Renal cortex interstitium (tissue), 11 donors: Measurements from ENCODE around the gene SPINK8. TPM values are rescaled to one million over a fixed set of nuclear protein-coding genes. Genes with fewer than 3 reads are reported as not detected.
"Not testable (repeated sequence)": the region's sequence is repeated elsewhere in the genome, so short reads cannot be mapped to it uniquely, and the experiment has no call there.

Source experiments
- DNase-seq, 11 donors: peaks; one replicate each; pipeline ENCODE4 v3.0.0-alpha.2; 2013; ENCODE audit warnings: low read depth in 9 of 11, low spot score in 4 of 11; ENCODE audit errors: extremely low read depth in 1 of 11
- polyA plus RNA-seq, 3 donors: library from polyadenylated mRNA; unstranded; fragments of 120-200 nt; gene quantifications; one replicate each; pipeline ENCODE4 v1.2.1, GENCODE V29; 2013; ENCODE audit not compliant: insufficient read length in 3 of 3

The SPINK8 gene
- polyA plus RNA-seq, 3 donors, result 0.24 to 0.61 TPM; not detected in 1

DNA sequence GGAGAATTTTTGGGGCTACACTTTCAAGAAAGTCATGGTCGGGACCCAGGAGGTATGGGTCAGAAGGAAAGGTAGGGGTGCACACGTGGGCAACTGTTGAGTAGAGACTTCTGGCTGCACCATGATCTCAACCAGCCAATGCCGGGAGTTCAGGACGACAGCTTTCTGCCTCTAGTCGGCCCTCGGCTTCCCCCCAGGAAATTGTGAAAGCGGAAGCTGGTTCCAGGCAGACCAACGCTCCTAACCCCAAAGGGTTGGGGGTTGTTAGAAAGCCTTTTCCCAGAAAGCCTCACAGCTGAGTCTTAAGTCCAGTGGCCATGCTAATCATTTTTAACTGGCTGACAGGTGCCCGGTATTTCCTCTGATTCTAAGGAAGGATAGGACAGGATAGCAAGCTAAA is 1.8 kb upstream of the SPINK8 start:
- DNase-seq, result not testable (repeated sequence)

GRCh38 chr3:48334605-48335004 is 1.1 kb upstream of the SPINK8 start:
- no peak for DNase-seq

- DNase-seq, result not testable (repeated sequence)
Observed at GRCh38 chr3:48331706-48332435, 1.6 kb downstream of the SPINK8 start.

- DNase-seq, result no peak
Observed at GRCh38 chr3:48320996-48321395, 12.5 kb downstream of the SPINK8 start.

DNA sequence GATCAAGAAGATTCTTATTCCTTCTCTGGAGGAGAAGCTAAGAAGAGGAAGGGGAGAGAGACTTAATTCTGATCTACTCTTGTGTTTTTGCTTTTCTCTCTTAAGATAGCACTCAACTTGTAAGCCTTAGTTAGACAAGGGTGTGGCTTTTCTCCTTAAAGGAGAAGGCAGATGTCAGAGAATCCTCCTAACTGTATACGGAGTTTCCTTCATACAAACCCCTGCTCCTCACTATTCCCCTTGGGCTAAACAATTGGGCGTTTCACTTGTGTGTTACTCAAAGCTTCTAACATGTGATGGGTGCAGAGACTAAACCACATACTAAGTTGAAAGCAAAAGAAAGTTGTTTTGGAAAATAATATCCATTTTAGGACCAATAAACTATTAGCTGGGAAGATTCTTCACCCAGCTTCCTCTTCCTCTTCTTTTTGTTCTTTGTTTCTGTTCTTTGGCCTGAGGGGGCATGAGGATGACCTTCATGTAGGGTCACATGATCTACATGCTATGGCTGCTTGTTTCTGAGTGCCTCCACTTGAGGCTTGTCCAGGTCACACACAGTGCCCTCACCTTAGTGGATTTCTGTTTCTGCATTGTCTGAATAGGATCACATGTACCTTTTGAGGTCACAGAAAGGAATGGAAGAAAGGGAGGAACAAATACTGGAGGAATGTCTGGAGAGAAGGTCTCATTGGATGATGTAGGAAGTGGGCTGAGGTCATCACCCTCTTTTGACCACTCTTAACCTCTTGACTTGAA is 14.6 kb downstream of the SPINK8 start:
- no peak for DNase-seq

DNA sequence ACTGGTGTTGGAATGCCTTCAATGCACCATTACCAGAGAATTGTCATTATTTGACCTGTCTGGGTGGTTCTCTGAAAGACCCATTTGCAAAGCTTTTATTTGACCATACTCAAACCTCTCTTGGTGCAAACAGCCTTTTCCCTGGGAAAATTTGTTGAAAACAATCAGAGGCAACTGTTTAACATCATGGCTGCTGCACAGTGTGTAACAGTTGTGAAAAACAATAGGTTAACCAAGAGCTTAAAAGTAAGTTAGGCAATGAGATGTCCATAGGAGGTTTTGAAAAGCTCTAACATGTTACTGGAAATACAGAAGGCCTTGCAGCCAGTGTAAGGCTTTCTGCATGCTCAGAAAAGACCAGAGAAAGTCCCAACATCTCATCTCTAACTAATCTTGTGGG is 18.9 kb downstream of the SPINK8 start:
- DNase-seq, result no peak

GRCh38 chr3:48306860-48307530 is 26.5 kb downstream of the SPINK8 start:
- no peak for DNase-seq

GRCh38 chr3:48306290-48306689 is 27.2 kb downstream of the SPINK8 start:
- DNase-seq, result no peak

DNA sequence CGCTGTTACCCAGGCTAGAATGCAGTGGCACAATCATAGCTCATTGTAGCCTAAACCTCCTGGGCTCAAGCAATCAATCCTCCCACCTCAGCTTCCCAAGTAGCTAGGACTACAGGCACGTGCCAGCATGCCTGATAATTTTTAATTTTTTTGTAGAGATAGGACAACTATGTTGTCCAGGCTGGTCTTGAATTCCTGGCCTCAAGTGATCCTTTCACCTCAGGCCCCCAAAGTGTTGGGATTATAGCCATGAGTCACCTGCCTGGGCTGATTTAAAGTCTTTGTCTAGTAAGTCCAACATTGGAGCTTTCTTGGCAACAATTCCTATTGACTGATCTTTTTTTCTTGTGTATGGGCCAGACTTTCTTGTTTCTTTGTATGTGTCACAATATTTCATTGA is 28.1 kb downstream of the SPINK8 start:
- DNase-seq, result no peak

DNA sequence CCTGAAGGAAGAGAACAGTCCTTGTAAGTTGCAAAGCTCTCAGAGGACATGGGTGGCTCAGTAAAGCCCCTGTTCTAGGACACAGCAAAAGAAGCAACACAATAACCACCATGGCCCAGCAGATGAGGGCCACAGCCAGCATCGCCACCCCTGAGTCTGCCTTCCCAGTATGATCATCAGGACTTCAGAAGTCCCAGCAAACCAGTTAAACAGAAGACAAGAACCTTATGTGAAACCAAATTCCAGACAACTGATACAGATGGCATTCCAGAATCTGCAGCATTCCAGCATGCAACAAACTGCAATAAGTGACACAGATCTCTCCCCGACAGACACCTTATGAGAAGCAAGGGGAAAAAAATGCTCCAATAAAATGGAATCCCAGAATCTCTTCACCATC is 30.4 kb downstream of the SPINK8 start:
- DNase-seq, result no peak

DNA sequence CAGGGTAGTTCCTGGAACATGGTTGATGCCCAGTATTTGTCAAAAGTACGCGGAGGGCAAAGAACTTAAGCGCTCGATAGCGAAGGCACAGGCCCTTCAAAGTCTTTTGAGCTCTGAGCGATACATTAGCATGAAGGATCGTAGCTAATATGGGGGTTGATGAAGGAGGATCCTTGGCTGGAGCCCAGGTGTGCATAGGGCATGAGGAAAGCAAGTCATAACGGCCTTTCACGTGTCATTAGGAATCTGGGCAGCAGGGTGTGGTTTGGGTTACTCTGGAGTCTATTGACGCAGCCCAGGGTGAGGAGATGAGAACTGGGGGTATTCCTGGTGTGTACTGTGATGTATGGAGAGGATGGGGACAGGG is 31.7 kb downstream of the SPINK8 start:
- peak in 4 of 11 donors; percentile 4 to 33 (median 20) for DNase-seq

DNA sequence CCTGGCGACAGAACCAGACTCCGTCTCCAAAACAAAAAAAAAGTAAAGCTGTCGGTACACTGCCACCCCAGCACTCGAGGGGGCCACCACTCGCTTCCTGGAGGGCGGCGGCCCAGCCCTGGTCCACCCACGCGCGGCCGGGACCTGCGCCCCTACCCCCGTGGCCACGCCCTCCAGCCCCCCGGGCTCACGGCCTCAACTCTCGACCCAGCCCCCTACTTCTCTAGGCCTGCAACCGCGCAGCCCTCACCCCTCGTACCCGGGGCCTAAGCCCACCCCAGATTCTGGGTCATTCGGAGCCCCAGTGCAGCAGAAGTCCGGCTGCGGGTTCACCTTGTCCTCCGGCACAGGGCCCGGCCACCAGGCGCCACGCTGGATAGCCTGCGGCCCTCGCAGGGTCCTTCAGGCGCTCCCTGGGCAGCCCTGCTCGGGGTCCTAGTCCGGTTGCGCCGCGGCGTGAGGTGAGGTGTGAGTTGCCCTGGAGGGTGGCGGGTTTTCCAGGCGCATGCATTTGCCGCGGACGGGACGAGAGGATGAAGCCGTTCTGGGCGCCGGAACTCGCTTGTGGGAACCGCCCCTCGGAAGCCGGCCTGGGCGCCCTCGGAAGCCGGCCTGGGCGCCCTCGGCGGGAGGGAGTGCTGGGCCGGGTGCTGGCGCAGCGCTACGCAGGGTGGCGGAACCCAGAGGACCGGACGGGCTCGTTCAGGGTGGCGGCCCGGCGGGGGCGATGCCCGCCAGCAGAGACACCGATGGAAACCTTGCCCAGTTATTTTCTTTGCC is 32.3 kb downstream of the SPINK8 start, which contains the start of gene NME6:
Gene NME6 (minus strand): TSS at position 348 of the 780 bp plus-strand sequence.
- DNase-seq, result peak; percentile 72 to 89 (median 85)

- no peak for DNase-seq
Observed at GRCh38 chr3:48299746-48300712, 33.4 kb downstream of the SPINK8 start.

GRCh38 chr3:48297111-48297810 is 36.2 kb downstream of the SPINK8 start:
- no peak for DNase-seq

DNA sequence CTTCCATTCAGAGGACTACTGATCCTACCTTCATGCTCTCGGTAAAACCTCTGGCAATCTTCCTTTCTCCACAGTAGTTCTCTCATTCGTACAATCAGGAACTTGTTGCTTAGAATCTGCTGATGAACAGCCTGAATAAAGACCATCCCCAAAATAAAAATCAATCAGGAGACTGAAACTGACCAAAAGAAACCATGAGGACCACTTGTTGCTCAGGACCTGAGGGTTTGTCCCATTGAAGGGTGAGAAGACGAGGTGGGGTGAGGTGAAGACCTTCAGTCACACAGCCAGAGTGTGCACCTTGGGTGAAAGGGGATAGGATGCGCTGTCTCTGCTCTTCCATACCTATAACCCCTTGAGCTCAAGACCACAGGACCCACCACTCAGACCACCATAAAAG is 36.8 kb downstream of the SPINK8 start:
- no peak for DNase-seq

DNA sequence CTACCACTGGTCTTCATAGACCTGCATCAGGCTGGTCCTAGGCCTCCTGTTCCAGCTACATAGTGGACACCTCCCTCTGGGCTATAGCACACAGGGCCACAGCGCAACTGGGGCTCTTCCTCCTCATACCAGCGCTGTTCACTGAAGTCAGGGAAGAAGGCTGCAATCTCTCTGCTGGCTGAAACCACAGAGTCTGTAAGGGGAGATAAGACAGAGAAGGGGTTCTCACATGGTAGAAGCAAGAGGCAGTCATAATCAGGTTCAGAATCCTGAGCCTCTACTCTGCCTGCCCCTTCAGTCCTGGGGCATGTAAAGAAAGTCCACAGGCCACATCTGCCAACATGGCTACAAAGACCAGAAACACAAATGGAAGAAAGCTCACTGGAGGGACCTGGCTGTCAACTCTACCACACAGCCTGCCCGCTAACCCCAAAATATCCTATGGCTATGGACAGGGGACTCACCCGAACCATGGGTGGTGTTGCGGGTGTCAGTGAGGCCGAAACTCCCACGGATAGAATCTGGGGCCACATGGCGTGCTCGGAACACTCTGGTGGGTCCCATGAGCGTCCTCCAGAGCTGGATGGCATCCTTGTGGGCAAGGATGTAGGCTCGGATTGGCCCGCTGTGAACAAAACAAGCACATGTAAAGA is 38.7 kb downstream of the SPINK8 start:
- DNase-seq, result no peak

GRCh38 chr3:48289659-48290058 is 43.8 kb downstream of the SPINK8 start:
- no peak for DNase-seq
